CD4-positive, alpha-beta T cell treated with Interleukin-4 for 4 hours (primary cell): ENCODE measurements around the gene TMTC4.

Experiments
- DNase-seq: peaks from one replicate; pipeline ENCODE4 v3.0.0-alpha.2; 2020

Gene TMTC4

GRCh38 chr13:100666124-100666523, 8.5 kb downstream of the TMTC4 start:
- no peak for DNase-seq

DNA sequence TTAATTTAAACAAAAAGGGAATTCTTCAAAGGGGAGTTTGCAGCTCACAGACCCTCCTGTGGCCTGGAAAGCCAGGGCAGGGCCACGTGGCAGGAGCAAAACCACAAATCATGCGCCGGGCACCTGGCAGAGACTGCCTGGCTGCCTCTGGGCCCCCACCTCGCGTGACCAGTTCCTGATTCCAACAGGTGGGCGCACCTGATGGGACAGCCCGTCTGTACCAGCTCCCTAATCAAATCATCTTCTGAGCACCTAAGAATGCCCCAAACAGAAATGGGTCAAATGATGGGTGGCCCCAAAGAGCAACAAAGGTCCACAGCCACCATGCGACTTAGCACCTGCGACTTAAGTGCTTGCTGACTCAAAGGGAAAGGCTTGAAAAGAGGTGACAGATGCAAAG, 9.2 kb downstream of the TMTC4 start:
- DNase-seq, result no peak

GRCh38 chr13:100664171-100664900, 10.3 kb downstream of the TMTC4 start:
- no peak for DNase-seq

DNA sequence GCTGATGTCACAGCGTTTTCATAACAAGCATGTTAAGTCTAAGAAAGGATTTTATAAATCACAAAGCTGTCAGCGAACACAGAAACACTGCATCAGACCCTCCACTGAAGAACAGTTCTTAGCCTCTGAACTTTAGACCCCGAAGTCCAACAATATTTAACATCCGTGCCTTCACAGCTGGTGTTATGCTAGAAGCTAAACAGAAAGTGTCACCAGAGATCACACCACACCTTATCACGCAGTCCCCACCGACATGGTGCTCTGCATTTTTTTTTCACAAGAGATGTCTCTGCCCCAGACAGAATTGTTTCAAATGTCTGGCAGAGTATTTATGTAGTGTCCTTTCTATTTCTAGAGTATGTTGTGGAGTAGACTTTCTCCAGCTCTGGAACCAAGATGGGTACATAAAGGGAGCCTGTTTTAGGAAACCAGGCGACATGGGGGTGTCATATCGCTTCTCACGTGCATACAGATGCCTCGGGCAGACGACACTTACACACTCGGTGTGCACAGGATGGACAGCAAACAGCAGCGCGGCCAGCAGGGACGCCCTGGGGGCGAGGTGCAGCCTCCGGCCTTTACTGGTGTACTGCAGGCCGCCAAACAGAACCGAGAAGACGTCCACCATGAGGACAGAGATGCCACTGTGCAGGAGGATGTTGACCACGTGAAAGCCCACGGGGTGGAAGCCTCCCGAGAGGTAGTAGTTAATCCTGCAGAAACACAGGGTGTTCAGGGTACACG, 12.0 kb downstream of the TMTC4 start:
- DNase-seq, result no peak

- no peak for DNase-seq
Observed at GRCh38 chr13:100660761-100661160, 13.8 kb downstream of the TMTC4 start.

DNA sequence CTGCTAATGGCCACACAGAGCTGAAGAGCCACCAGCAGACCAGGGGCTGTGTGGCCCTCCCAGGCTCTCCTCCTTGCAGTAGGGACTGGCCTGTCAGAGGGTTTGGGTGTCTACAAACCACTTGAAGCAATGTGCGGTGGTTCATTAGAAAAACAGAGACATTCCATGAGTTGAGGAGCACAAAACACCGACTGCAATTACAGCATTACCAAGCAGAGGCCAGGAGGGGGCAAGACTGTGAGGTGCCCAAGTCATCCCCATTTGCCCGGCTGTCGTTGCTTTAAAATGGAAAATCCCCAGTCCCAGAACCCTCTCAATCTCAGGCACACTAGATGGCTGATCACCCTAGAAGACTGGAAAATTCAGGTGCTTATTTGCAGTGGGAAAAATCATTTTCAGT, 15.0 kb downstream of the TMTC4 start:
- no peak for DNase-seq

DNA sequence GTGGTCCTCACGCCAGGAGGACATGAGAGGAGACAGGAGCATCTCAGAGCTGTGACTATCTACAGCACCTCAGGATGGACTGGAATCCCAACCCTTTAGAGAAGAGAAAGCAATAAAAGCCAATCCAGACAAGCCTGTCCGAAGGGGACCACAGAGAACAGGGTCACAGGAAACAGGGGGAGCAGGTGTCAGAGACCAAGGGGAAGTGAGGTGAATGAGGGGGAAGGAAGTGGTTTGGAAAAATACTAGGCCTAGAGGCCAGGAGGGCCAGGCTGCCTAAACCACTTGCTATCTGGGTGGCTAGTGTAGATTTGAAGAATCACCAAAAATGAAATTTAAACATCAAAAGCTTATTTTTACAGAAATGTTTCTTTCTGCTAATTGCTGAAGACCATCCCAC, 16.2 kb downstream of the TMTC4 start:
- no peak for DNase-seq

- DNase-seq, result no peak
Observed at GRCh38 chr13:100657881-100658315, 16.7 kb downstream of the TMTC4 start.

- DNase-seq, result no peak
Observed at GRCh38 chr13:100652510-100652909, 22.1 kb downstream of the TMTC4 start.

DNA sequence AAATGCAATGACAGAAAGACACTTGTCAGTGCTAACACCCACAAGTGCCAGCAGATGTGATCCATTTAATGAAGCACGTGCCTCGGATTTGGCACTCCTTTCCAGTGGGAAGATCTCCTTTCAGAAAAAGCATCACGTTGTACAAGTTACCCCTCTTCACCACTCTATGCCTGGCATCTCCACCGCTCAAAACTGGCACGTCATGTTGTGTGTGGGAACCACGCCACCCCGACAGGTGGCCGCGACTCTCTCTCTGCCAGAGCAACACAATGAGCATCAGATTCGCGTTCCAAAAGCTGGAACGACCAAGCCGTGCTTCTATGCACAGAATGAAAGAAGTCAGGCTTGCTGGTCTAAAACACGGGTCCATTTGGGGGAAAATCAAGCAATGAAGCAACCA, 24.3 kb downstream of the TMTC4 start:
- no peak for DNase-seq

GRCh38 chr13:100648354-100648753, 26.2 kb downstream of the TMTC4 start:
- no peak for DNase-seq

- DNase-seq, result no peak
Observed at GRCh38 chr13:100646871-100647270, 27.7 kb downstream of the TMTC4 start.

GRCh38 chr13:100646030-100646673, 28.4 kb downstream of the TMTC4 start:
- DNase-seq, result no peak

DNA sequence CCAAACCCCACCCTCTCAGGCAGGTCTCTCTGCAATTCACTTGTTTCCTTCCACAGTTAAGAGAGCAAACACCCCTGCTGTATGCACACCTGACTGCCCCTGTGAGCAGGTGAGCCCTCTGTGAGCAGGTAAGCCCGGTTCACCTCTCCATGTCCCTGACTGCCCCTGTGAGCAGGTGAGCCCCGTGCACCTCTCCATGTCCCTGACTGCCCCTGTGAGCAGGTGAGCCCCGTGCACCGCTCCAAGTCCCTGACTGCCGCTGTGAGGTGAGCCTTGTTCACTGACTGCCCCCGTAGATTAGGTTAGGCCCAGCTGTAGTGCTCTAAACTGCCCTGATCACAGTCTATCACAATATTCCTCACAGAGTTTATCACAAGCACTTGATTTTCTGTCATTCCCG, 29.2 kb downstream of the TMTC4 start:
- DNase-seq, result no peak

GRCh38 chr13:100644371-100644770, 30.2 kb downstream of the TMTC4 start:
- no peak for DNase-seq

DNA sequence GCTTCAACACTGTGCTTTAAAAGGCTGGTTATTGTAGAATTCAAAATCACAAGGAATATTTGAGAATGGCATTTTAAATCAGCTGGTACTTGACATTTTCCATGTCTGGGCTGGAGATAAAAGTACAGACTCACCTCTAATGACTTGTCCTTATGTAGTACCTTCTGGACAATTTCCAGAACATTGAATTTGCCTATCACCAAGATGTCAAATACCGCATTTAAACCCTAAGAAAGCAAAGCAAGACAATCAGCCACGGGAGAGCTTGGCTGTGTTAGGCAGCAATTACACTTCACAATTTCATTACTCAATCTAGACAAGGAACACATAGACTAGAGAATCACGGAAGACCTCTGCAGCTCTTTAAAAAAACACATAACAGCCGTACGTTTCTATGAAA, 36.8 kb downstream of the TMTC4 start:
- no peak for DNase-seq

DNA sequence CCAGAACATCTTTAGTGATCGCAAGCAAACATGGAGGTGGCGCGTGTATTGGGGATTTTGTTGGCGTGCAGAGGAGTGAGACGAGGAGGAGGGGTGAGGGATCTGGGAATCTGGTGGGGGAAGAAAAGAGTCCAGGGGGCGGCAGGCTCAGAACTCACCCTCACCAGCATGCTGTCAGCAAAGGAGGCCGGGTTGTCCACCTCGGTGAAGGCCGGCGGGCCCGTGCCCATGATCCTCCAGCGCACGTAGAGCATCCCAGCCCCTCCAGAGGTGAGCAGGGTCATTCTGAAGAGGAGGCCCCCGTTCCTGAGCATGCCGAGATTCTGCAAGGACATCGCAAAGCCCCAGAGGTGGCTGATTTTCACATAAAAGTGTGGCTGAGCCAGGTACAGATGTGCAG, 37.2 kb downstream of the TMTC4 start:
- DNase-seq, result no peak

GRCh38 chr13:100636441-100636840, 38.2 kb downstream of the TMTC4 start:
- no peak for DNase-seq

DNA sequence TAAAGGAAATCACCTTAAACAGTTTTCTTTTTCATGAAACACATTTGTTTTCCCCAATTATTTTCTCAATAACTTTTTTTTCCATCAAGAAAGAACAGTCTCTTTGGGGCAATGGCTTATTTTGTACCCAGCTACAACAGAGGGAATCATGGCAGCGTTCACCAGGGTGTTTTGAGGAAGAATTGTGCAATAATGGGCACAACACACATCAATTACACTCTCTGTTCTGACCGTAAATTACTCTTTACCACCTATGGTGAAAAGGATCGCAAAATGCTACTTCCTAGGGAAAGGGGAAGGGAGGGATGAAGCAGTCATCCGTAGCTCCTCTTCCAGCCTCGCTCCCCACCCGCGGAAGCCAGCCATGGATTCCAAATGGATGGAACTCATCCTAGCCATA, 38.6 kb downstream of the TMTC4 start:
- no peak for DNase-seq

DNA sequence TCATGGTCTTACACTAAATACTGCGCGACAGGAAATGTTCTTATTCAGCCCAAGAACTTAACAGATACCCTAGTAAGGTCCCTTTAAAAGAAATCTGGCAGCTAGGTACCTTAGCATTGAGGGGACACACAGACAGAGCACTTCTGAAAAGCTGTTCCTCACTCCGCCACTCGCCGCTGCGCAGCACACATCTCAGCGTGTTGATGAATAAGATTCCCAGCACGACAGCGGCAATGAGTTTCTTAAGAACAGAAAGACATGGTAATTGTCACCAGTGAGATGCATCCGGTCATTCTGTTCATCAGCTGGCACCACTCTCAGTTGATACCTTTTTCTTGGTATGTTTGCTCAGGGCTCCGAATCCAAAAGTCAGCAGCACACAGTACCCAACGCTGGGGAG, 39.9 kb downstream of the TMTC4 start:
- no peak for DNase-seq

DNA sequence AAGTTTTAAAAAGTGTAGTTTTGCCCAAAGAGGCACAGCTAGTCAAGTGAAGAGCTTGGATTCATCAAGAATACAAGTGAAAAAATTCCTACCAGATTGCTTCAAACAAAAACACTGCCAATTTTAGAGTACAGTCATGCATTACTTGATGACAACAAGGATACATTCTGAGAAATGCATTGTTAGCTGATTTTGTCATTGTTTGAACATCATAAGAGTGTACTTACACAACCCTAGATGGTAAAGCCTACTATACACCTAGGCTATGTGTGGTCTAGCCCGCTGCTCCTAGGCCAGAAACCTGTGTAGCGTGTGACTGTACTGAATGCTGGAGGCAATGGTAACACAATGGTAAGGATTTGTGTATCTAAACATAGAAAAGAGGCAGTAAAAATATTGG, 41.1 kb downstream of the TMTC4 start:
- no peak for DNase-seq

- no peak for DNase-seq
Observed at GRCh38 chr13:100630555-100630954, 44.0 kb downstream of the TMTC4 start.

DNA sequence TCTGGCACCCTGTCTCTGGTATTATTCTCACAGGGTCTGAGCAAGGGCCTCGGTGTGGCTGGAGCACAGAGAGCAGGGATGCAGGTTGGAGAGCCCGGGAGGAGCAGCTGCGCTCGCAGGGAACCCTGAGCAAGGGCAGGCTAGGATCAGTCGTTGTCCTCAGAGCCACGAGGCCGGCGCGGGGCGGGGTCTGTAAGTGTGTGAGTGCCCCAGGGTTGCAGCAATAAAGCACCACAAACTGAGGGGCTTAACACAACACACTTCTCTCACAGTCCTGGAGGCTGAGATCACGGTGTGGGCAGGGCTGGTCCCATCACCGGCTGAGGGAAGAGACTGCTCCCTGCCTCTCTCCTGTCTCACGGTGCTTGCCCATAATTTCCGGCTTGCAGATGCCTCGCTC, 47.5 kb downstream of the TMTC4 start:
- DNase-seq, result no peak

DNA sequence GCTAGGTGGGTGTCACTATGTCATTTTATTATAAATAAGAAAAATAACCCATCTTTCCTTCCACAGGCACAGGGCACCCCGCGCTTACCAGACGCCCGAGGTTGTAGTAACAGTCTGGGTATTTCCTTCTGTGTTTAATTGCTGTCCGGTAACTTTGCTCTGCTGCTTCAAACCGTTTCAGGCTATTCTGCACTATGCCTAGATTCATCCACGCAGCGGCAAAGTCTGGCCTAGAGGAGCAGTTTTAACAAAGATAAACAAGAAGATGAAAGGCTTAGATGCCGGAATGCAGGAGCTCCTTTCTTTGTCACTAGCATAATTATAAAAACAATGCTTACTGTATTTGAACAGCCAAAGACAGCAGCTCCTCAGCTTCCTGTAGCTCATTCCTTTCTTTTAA, 49.1 kb downstream of the TMTC4 start:
- no peak for DNase-seq
